OCI-LY3 (cell line): ENCODE data around the gene FAM89A.

ENCODE experiments used
- EZH2phosphoT487 ChIP-seq: fragments of 200-600 bp; shearing (Covaris generic); IDR thresholded peaks from 2 replicates; pipeline ENCODE4 v1.6.1; 2018; ENCODE audit warnings: antibody characterized with exemption, mixed run types, low read depth
- TF ChIP-seq, protein P1 (sequence below): fragments of 200-600, 300-600 bp; sonication (generic); IDR thresholded peaks from 2 replicates; pipeline ENCODE4 v1.5.1; 2014; ENCODE audit warnings: antibody characterized with exemption, low read length, low read depth

DNA sequence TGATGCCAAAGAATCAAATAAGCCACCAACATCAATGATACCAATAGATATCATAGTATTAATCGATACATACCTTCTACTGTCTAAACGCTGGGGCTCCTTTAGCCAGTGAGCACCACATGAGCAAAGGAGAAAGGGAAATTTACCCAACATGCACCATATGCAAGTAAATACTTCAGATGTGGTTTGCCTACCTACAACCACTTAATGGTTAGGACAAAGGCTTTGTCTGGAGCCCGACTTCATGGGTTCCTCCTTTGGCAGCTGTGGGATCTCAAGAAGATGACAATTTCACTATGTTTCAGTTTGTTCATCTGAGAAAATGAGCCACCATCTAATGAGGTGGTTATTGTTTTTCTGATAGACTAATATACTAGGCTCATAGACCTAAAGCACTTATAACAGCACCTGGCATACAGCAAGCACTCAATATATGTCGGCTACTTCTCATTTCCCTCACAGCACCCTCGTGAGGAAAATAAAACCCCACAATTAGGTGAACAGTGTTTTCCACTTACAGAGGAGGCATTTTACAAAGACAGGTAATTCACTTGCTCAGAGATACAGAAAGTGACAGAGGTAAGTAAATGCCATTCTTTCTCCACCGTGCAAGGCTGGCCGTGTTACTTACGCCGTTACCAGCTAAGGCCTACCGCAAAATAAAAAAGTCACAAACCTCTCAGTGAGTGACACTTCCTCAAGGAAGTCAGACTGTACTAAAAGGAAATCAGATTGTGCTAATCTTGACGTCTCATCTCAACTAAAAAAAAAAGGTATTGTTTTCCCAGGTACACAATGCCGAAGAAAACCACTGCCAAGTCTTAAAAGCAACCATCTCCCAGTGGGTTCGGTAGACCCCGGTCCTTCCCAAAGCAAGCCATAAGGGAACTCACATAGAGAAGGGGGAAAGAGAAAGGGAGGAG lies 63.0 kb downstream of the FAM89A start:
- TF ChIP-seq, protein P1, sequence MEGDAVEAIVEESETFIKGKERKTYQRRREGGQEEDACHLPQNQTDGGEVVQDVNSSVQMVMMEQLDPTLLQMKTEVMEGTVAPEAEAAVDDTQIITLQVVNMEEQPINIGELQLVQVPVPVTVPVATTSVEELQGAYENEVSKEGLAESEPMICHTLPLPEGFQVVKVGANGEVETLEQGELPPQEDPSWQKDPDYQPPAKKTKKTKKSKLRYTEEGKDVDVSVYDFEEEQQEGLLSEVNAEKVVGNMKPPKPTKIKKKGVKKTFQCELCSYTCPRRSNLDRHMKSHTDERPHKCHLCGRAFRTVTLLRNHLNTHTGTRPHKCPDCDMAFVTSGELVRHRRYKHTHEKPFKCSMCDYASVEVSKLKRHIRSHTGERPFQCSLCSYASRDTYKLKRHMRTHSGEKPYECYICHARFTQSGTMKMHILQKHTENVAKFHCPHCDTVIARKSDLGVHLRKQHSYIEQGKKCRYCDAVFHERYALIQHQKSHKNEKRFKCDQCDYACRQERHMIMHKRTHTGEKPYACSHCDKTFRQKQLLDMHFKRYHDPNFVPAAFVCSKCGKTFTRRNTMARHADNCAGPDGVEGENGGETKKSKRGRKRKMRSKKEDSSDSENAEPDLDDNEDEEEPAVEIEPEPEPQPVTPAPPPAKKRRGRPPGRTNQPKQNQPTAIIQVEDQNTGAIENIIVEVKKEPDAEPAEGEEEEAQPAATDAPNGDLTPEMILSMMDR: no peak
- no peak for TF ChIP-seq EZH2phosphoT487
